ENCODE data around the gene NBPF3.
"Not testable (repeated sequence)": the region's sequence is repeated elsewhere in the genome, so short reads cannot be mapped to it uniquely, and the experiment has no call there.

The NBPF3 gene

GRCh38 chr1:21454904-21455303 lies 15.0 kb downstream of the NBPF3 start:
- H3K27ac Mint-ChIP-seq, DNase-seq, H3K4me3 Mint-ChIP-seq, H3K9me3 Mint-ChIP-seq, H3K27me3 Mint-ChIP-seq: not testable (repeated sequence)
- peaks cover 14% of the 10 kb centered on the region for H3K4me1 Mint-ChIP-seq (ENCODE audit: low read depth)
- H3K36me3 Mint-ChIP-seq (ENCODE audit: low read depth), result peaks cover 15% of the 10 kb centered on the region

GRCh38 chr1:21457654-21458053 lies 17.7 kb downstream of the NBPF3 start:
- H3K9me3 Mint-ChIP-seq, result no peaks in the 10 kb centered on the region
- peaks cover 10% of the 10 kb centered on the region for H3K4me1 Mint-ChIP-seq (ENCODE audit: low read depth)
- no peak overlapping the region for H3K4me3 Mint-ChIP-seq
- H3K27ac Mint-ChIP-seq, result no peak overlapping the region
- peaks cover 6% of the 10 kb centered on the region for H3K36me3 Mint-ChIP-seq (ENCODE audit: low read depth)
- no peaks in the 10 kb centered on the region for H3K27me3 Mint-ChIP-seq
- no peak for DNase-seq

GRCh38 chr1:21465127-21465526 lies 25.2 kb downstream of the NBPF3 start:
- H3K4me3 Mint-ChIP-seq; H3K27me3 Mint-ChIP-seq; DNase-seq; H3K9me3 Mint-ChIP-seq; H3K4me1 Mint-ChIP-seq (ENCODE audit: low read depth); H3K36me3 Mint-ChIP-seq (ENCODE audit: low read depth); H3K27ac Mint-ChIP-seq: not testable (repeated sequence)

- not testable (repeated sequence) for H3K27ac Mint-ChIP-seq; H3K4me3 Mint-ChIP-seq; H3K4me1 Mint-ChIP-seq (ENCODE audit: low read depth); H3K9me3 Mint-ChIP-seq; H3K27me3 Mint-ChIP-seq; DNase-seq; H3K36me3 Mint-ChIP-seq (ENCODE audit: low read depth)
Observed at GRCh38 chr1:21467946-21468345, 28.0 kb downstream of the NBPF3 start.

DNA sequence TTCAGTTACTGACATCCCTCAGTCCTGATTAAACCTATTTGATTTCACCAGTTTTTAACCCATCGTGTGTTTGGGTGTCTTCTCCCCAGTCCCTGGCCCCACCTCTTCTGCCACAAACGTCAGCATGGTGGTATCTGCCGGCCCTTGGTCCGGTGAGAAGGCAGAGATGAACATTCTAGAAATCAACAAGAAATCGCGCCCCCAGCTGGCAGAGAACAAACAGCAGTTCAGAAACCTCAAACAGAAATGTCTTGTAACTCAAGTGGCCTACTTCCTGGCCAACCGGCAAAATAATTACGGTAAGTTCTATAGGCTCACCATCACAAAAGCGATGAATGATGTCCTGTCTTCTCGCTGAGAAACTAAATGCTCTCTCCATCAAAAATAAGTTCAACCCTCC lies 28.7 kb downstream of the NBPF3 start:
- H3K27ac Mint-ChIP-seq, result no peak overlapping the region
- H3K4me3 Mint-ChIP-seq, result no peak overlapping the region
- DNase-seq, result no peak
- H3K9me3 Mint-ChIP-seq, result no peaks in the 10 kb centered on the region
- H3K36me3 Mint-ChIP-seq (ENCODE audit: low read depth), result peaks cover 13% of the 10 kb centered on the region
- no peaks in the 10 kb centered on the region for H3K27me3 Mint-ChIP-seq
- no peaks in the 10 kb centered on the region for H3K4me1 Mint-ChIP-seq (ENCODE audit: low read depth)

GRCh38 chr1:21469581-21469980 lies 29.6 kb downstream of the NBPF3 start:
- Mint-ChIP-seq H3K27me3 (no peaks in the 10 kb centered on the region), H3K9me3 (no peaks in the 10 kb centered on the region), H3K36me3 (ENCODE audit: low read depth) (peaks cover 17% of the 10 kb centered on the region), H3K27ac (no peak overlapping the region), H3K4me1 (ENCODE audit: low read depth) (no peaks in the 10 kb centered on the region), H3K4me3 (no peak overlapping the region)
- DNase-seq, result no peak

- H3K9me3 Mint-ChIP-seq, result no peaks in the 10 kb centered on the region
- no peaks in the 10 kb centered on the region for H3K27me3 Mint-ChIP-seq
- H3K4me3 Mint-ChIP-seq, result no peak overlapping the region
- peaks cover 26% of the 10 kb centered on the region for H3K36me3 Mint-ChIP-seq (ENCODE audit: low read depth)
- no peaks in the 10 kb centered on the region for H3K4me1 Mint-ChIP-seq (ENCODE audit: low read depth)
- no peak for DNase-seq
- no peak overlapping the region for H3K27ac Mint-ChIP-seq
Observed at GRCh38 chr1:21472861-21473260, 32.9 kb downstream of the NBPF3 start.

- H3K4me1 Mint-ChIP-seq (ENCODE audit: low read depth), result no peaks in the 10 kb centered on the region
- no peak overlapping the region for H3K4me3 Mint-ChIP-seq
- H3K27me3 Mint-ChIP-seq, result peaks cover 3% of the 10 kb centered on the region
- no peak for DNase-seq
- no peaks in the 10 kb centered on the region for H3K9me3 Mint-ChIP-seq
- no peak overlapping the region for H3K27ac Mint-ChIP-seq
- peaks cover 40% of the 10 kb centered on the region for H3K36me3 Mint-ChIP-seq (ENCODE audit: low read depth)
Observed at GRCh38 chr1:21478356-21478755, 38.4 kb downstream of the NBPF3 start.

GRCh38 chr1:21483881-21484280 lies 43.9 kb downstream of the NBPF3 start:
- H3K4me1 Mint-ChIP-seq (ENCODE audit: low read depth); DNase-seq; H3K4me3 Mint-ChIP-seq; H3K9me3 Mint-ChIP-seq; H3K27ac Mint-ChIP-seq: not testable (repeated sequence)
- Mint-ChIP-seq H3K36me3 (ENCODE audit: low read depth) (peaks cover 16% of the 10 kb centered on the region), H3K27me3 (peaks cover 13% of the 10 kb centered on the region)

DNA sequence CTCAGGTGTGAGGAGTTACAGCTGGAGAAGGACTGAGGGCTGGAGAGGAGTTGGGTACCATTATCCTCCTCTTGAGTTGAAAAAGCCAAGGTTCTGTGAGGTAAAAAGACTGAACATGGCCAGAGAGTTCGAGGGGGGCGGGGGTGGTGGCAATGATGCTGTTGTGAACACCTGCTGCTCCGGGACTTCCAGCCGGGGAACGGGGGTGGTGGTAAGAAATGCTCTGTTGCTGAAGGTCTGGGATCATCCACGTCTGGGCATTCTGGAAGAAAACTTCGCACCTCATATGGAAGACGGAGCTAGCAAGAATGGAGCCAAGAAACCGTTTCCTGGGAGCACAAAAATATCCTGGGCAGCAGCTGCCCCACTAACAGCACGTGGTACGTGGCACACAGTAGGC lies 49.2 kb downstream of the NBPF3 start:
- DNase-seq, result no peak
- Mint-ChIP-seq H3K4me1 (ENCODE audit: low read depth) (peaks cover 7% of the 10 kb centered on the region), H3K9me3 (no peaks in the 10 kb centered on the region), H3K4me3 (no peak overlapping the region), H3K36me3 (ENCODE audit: low read depth) (no peaks in the 10 kb centered on the region), H3K27ac (no peak overlapping the region), H3K27me3 (peaks cover 35% of the 10 kb centered on the region)

- H3K9me3 Mint-ChIP-seq, result no peaks in the 10 kb centered on the region
- DNase-seq, result peak; percentile 37
- no peak overlapping the region for H3K27ac Mint-ChIP-seq
- H3K4me3 Mint-ChIP-seq, result no peak overlapping the region
- H3K27me3 Mint-ChIP-seq, result peaks cover 35% of the 10 kb centered on the region
- no peaks in the 10 kb centered on the region for H3K36me3 Mint-ChIP-seq (ENCODE audit: low read depth)
- H3K4me1 Mint-ChIP-seq (ENCODE audit: low read depth), result peaks cover 7% of the 10 kb centered on the region
Observed at GRCh38 chr1:21490774-21491487, 51.0 kb downstream of the NBPF3 start.

- peaks cover 32% of the 10 kb centered on the region for H3K27me3 Mint-ChIP-seq
- no peaks in the 10 kb centered on the region for H3K9me3 Mint-ChIP-seq
- no peaks in the 10 kb centered on the region for H3K36me3 Mint-ChIP-seq (ENCODE audit: low read depth)
- H3K4me3 Mint-ChIP-seq, result no peak overlapping the region
- H3K4me1 Mint-ChIP-seq (ENCODE audit: low read depth), result peaks cover 7% of the 10 kb centered on the region
- H3K27ac Mint-ChIP-seq, result no peak overlapping the region
- DNase-seq, result no peak
Observed at GRCh38 chr1:21491488-21492355, 51.8 kb downstream of the NBPF3 start.

DNA sequence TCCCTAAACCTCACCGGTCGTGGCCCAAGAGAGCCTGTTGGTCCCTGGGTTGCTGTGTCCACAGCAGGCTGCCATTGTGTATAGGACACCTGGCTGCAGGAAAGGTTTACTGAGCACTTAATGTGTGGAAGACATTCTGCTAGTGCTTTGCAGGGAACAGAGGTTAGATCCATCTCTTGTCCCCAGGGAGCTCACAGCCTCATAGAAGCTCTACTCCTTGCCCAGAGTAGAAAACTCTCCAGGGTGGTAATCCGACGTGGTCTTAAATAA lies 52.4 kb downstream of the NBPF3 start:
- no peaks in the 10 kb centered on the region for H3K36me3 Mint-ChIP-seq (ENCODE audit: low read depth)
- H3K27me3 Mint-ChIP-seq, result peaks cover 32% of the 10 kb centered on the region
- no peak for DNase-seq
- H3K4me1 Mint-ChIP-seq (ENCODE audit: low read depth), result peaks cover 7% of the 10 kb centered on the region
- no peak overlapping the region for H3K4me3 Mint-ChIP-seq
- H3K27ac Mint-ChIP-seq, result no peak overlapping the region
- no peaks in the 10 kb centered on the region for H3K9me3 Mint-ChIP-seq

DNA sequence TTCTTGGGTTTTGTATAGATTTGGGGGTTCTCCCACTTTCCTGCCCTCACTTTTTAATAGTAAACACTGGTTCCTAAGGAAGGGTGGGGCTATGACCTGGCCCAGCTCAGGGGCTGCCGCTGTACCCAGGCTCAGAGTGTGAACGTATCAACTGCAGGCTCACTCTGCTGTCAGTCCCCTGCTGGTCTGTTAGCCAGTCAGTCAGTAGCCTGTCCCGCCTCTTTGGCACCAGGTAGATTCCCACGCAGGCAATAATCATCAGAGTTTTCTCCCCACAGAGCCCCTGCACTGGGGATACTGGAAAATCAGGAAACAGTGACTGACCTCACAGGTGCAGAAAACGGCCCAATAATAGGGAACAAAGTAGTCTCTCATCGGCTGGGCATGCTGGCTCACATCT lies 54.3 kb downstream of the NBPF3 start:
- Mint-ChIP-seq H3K27me3 (peaks cover 22% of the 10 kb centered on the region), H3K4me3 (no peak overlapping the region), H3K9me3 (no peaks in the 10 kb centered on the region), H3K36me3 (ENCODE audit: low read depth) (no peaks in the 10 kb centered on the region), H3K4me1 (ENCODE audit: low read depth) (no peaks in the 10 kb centered on the region), H3K27ac (no peak overlapping the region)
- DNase-seq, result no peak

DNA sequence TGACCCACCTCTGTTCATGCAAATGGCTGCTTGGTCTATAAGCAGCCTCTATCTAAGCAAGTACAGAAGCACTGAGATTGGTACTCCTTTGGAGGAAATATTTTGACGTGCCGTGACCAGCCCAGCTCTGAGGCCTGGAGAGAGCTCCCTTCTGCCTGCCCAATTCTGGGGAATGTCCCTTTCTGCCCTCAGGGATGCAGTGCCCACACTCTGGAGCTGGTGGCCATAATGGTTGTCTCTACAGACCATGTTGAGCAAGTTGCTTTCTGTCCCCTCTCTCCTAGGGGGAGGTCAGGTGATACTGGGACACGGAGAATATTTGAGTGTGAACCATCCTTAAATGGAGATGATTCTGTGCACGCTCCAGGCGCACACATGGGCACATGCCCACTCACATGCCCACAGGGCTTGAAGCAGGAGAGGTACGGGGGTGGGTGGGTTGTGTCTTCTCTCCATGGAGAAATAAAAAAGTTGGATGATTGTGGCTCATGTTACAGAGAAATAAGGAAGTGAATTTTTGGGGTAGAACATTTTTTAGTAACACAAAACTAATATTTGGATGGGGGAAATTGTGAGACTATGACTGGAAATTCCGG lies 55.4 kb downstream of the NBPF3 start:
- no peak overlapping the region for H3K4me3 Mint-ChIP-seq
- no peaks in the 10 kb centered on the region for H3K4me1 Mint-ChIP-seq (ENCODE audit: low read depth)
- no peak overlapping the region for H3K27ac Mint-ChIP-seq
- no peaks in the 10 kb centered on the region for H3K36me3 Mint-ChIP-seq (ENCODE audit: low read depth)
- DNase-seq, result no peak
- peaks cover 20% of the 10 kb centered on the region for H3K27me3 Mint-ChIP-seq
- H3K9me3 Mint-ChIP-seq, result no peaks in the 10 kb centered on the region
